ENCODE measurements around the gene ATRIP. TPM values are rescaled to one million over a fixed set of nuclear protein-coding genes. Genes with fewer than 3 reads are reported as not detected.

Gene ATRIP
- total and polyA plus RNA-seq, 12 donors = 2.2 to 5.4 (median 3.8) TPM

GRCh38 chr3:48428572-48429316, 17.8 kb upstream of the ATRIP start:
- DNase-seq = peak; percentile 46 to 57

GRCh38 chr3:48429317-48429959, 17.1 kb upstream of the ATRIP start:
- peaks cover 0 to 10% (median 0%) of the 10 kb centered on the region in 7 donors for H3K27me3 ChIP-seq
- 0 to 1% methylated on average over 52 to 86 of the region's 86 CpGs for WGBS, 2 donors
- H3K36me3 ChIP-seq = peaks cover 0 to 29% (median 10%) of the 10 kb centered on the region in 9 donors
- H3K4me3 ChIP-seq = peak overlapping the region; percentile 36 to 96 (median 82)
- H3K27ac ChIP-seq = peak overlapping the region; percentile 82 to 93 (median 90)
- no peak for TF ChIP-seq CTCF (IDR thresholded peaks at IDR 0.05)
- ATAC-seq (peak in 5 of 8 donors; percentile 16 to 58 (median 39)), DNase-seq (peak; percentile 28 to 58)
- no peaks in the 10 kb centered on the region for H3K9me3 ChIP-seq
- intact Hi-C loops (cut with DNase I) = loop anchor here in 1 of 10 donors (2.0 kb wide), 1 partner anchor 27 kb away; no protein-coding TSS in a partner anchor
- peaks cover 29 to 54% (median 47%) of the 10 kb centered on the region in 9 donors for H3K4me1 ChIP-seq

More at GRCh38 chr3:48428572-48429316, 17.8 kb upstream of the ATRIP start:
- Histone ChIP-seq H3K27me3 (peaks cover 0 to 10% (median 0%) of the 10 kb centered on the region in 7 donors), H3K27ac (peak overlapping the region; percentile 82 to 93 (median 90)), H3K36me3 (peaks cover 0 to 22% (median 10%) of the 10 kb centered on the region in 9 donors), H3K4me3 (peak overlapping the region; percentile 36 to 96 (median 82)), H3K9me3 (no peaks in the 10 kb centered on the region), H3K4me1 (peaks cover 29 to 61% (median 49%) of the 10 kb centered on the region in 9 donors)
- intact Hi-C loops (cut with DNase I) = loop anchor here in 1 of 10 donors (2.0 kb wide), 1 partner anchor 26 kb away; no protein-coding TSS in a partner anchor
- ATAC-seq = peak in 7 of 8 donors; percentile 17 to 53 (median 30)
- WGBS, 2 donors = 1 to 3% methylated on average over 57 to 60 of the region's 60 CpGs
- TF ChIP-seq CTCF (IDR thresholded peaks at IDR 0.05) = no peak

GRCh38 chr3:48429960-48430707, 16.4 kb upstream of the ATRIP start, which contains the start of gene PLXNB1:
TSS of gene PLXNB1 (minus strand) at chr3:48430086. CDS start at chr3:48424611, 5,475 bp downstream.
- Histone ChIP-seq H3K27ac (peak within 1 kb of the TSS; percentile 82 to 93 (median 90)), H3K27me3 (peaks cover 0 to 10% (median 0%) of the 10 kb centered on the region in 7 donors), H3K4me1 (peaks cover 27 to 49% (median 43%) of the 10 kb centered on the region in 9 donors), H3K4me3 (peak within 1 kb of the TSS; percentile 36 to 96 (median 82)), H3K9me3 (no peaks in the 10 kb centered on the region), H3K36me3 (peaks cover 0 to 32% (median 10%) of the 10 kb centered on the region in 9 donors)
- peak in 1 of 2 donors; percentile 40 for DNase-seq
- 17 to 27% methylated on average over 15 of the region's 15 CpGs for WGBS, 2 donors
- TF ChIP-seq CTCF (IDR thresholded peaks at IDR 0.05) = no peak
- intact Hi-C loops (cut with DNase I) = loop anchor here in 3 of 10 donors (2.0 to 10.0 kb wide), 3 partner anchors 27 to 235 kb away; no protein-coding TSS in a partner anchor
- peak in 2 of 8 donors; percentile 24 to 25 for ATAC-seq
